Keratinocyte (primary cell): Measurements from ENCODE around the gene CGNL1. TPM values are rescaled to one million over a fixed set of nuclear protein-coding genes. Genes with fewer than 3 reads are reported as not detected.

ENCODE experiments used
- DNase-seq: peaks from one replicate; pipeline ENCODE4 v3.0.0-alpha.2; 2011; ENCODE audit warnings: low read depth, missing footprints, low spot score
- FAIRE-seq: peaks from 2 replicates; lab custom pipeline; 2011; peaks lifted over from hg19 to GRCh38; lab: Jason Lieb, UNC
- H2AFZ ChIP-seq: 2 replicates; pipeline ENCODE4 v1.6.0; 2012; ENCODE audit warnings: low read length, control low read depth, inconsistent platforms; ENCODE audit not compliant: control insufficient read depth
- H3K27ac ChIP-seq: 2 replicates; pipeline ENCODE4 v1.5.1; 2011; ENCODE audit warnings: low read length; ENCODE audit not compliant: control insufficient read depth, insufficient read depth
- H3K27me3 ChIP-seq: 3 replicates; pipeline ENCODE4 v1.6.0; 2011; ENCODE audit warnings: low read length; ENCODE audit not compliant: control insufficient read depth, insufficient read depth; ENCODE audit errors: extremely low read depth
- H3K36me3 ChIP-seq, 2 experiments: 2 replicates in 1 of 2; 3 replicates in 1 of 2; pipeline ENCODE4 v1.5.1; 2011; ENCODE audit warnings: low read length in 2 of 2, mild to moderate bottlenecking in 1 of 2; ENCODE audit not compliant: control insufficient read depth in 2 of 2, insufficient read depth in 2 of 2; ENCODE audit errors: extremely low read depth in 1 of 2
- H3K4me1 ChIP-seq: 3 replicates; pipeline ENCODE4 v1.5.1; 2011; ENCODE audit warnings: low read length; ENCODE audit not compliant: control insufficient read depth, insufficient read depth; ENCODE audit errors: extremely low read depth
- H3K4me2 ChIP-seq: 3 replicates; pipeline ENCODE4 v1.6.0; 2011; ENCODE audit warnings: low read depth, low read length; ENCODE audit not compliant: control insufficient read depth, insufficient read depth; ENCODE audit errors: extremely low read depth
- H3K4me3 ChIP-seq, 3 experiments: fragments of 200-600 bp in 1 of 3; sonication (generic) in 1 of 3; 2 replicates in 2 of 3; 3 replicates in 1 of 3; pipeline ENCODE4 v1.5.1; 2011 to 2016; ENCODE audit warnings: low read length in 3 of 3, mild to moderate bottlenecking in 3 of 3, control low read depth in 2 of 3, inconsistent platforms in 1 of 3, low read depth in 1 of 3, mixed read lengths in 1 of 3, mixed run types in 1 of 3, moderate library complexity in 1 of 3; ENCODE audit not compliant: control insufficient read depth in 2 of 3, insufficient read depth in 2 of 3; ENCODE audit errors: extremely low read depth in 1 of 3
- H3K79me2 ChIP-seq: 2 replicates; pipeline ENCODE4 v1.6.0; 2012; ENCODE audit warnings: low read length; ENCODE audit not compliant: control insufficient read depth, insufficient read depth
- H3K9ac ChIP-seq: 3 replicates; pipeline ENCODE4 v1.6.0; 2011; ENCODE audit warnings: low read length; ENCODE audit not compliant: control insufficient read depth, insufficient read depth; ENCODE audit errors: extremely low read depth
- H3K9me1 ChIP-seq: 3 replicates; pipeline ENCODE4 v1.6.0; 2011; ENCODE audit warnings: low read length; ENCODE audit not compliant: control insufficient read depth, insufficient read depth; ENCODE audit errors: extremely low read depth
- H3K9me3 ChIP-seq: 2 replicates; pipeline ENCODE4 v1.5.1; 2012; ENCODE audit warnings: low read depth, low read length; ENCODE audit not compliant: control insufficient read depth
- H4K20me1 ChIP-seq: 3 replicates; pipeline ENCODE4 v1.6.0; 2011; ENCODE audit warnings: low read length; ENCODE audit not compliant: control insufficient read depth, insufficient read depth; ENCODE audit errors: extremely low read depth
- EZH2 ChIP-seq: IDR thresholded peaks from one replicate; pipeline ENCODE4 v1.6.1; 2012; ENCODE audit warnings: inconsistent platforms, mild to moderate bottlenecking, low read length, moderate library complexity
- dilution Hi-C: fragments of 300-500 bp; cut with MboI; formaldehyde crosslinking; loops from one replicate; pipeline ENCODE4 v1.7.0; 2020; ENCODE audit warnings: low sequenced_read_pairs; ENCODE audit not compliant: extremely low pct_ligation_motif_present
- polyA plus RNA-seq, 5 experiments: library from polyadenylated mRNA; depleted of rRNA in 3 of 5; stranded (reverse) in 3 of 5; stranded (forward) in 1 of 5; unstranded in 1 of 5; fragments of >200 nt; gene quantifications; 1 replicate in 1 of 5; 2 replicates in 3 of 5; 3 replicates in 1 of 5; pipeline versions ENCODE4 v1.2.1 to v1.2.3, GENCODE V29; 2011 to 2012; ENCODE audit warnings: missing spikeins in 2 of 5, low read depth in 1 of 5, low replicate concordance in 1 of 5
- TF ChIP-seq, protein P1 (sequence below), 3 experiments: IDR thresholded peaks in 1 of 3; conservative IDR thresholded peaks in 1 of 3; optimal IDR thresholded peaks in 1 of 3; 2 replicates in 2 of 3; 3 replicates in 1 of 3; pipeline versions ENCODE3 to v1.5.1; 2011; ENCODE audit warnings: low read length in 3 of 3, mild to moderate bottlenecking in 3 of 3, moderate library complexity in 2 of 3, control low read depth in 1 of 3, inconsistent platforms in 1 of 3; ENCODE audit not compliant: insufficient read depth in 2 of 3; ENCODE audit errors: extremely low read depth in 1 of 3

Gene CGNL1
- polyA plus RNA-seq, 1 donor (not counting 4 experiments of a cell fraction or from before 2014, with no cell fraction given): 0.05 TPM

DNA sequence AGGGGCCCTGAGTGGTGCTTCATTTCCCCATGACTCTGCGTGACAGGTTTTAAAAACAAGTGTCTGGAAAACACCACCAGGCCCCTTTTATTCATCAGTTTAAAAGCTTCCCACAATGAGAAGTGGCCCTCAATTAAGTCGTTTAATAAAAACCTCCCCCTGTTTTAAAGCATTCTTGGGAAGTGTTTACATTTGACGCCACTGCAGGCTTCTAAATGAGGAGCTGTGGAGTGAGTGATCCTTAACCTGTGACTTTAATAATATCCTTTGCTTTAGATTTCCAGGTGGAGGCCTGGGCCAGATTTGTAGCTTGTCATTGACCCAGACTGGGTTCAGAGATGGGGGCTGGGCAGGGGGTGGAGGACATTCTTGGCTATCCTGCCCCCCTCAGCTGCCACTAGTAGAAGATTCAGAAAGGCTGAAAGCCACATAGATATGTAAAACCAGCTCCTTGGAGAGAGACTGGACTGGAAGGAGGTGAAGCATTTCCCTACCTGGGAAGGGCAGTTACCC, 11.3 kb downstream of the CGNL1 start:
- FAIRE-seq (no peak), DNase-seq (no peak)
- dilution Hi-C loops: no loop called here
- Histone ChIP-seq H4K20me1 (no peaks in the 10 kb centered on the region), H3K9ac (no peak overlapping the region), H3K79me2 (no peaks in the 10 kb centered on the region), H2AFZ (no peak overlapping the region), H3K4me1 (no peaks in the 10 kb centered on the region), H3K4me3 (no peak overlapping the region), H3K4me2 (no peak overlapping the region), H3K27ac (no peak overlapping the region), H3K36me3 (no peaks in the 10 kb centered on the region), H3K27me3 (no peaks in the 10 kb centered on the region), H3K9me1 (no peaks in the 10 kb centered on the region), H3K9me3 (no peaks in the 10 kb centered on the region)
- TF ChIP-seq EZH2: no peak
- TF ChIP-seq, protein P1, sequence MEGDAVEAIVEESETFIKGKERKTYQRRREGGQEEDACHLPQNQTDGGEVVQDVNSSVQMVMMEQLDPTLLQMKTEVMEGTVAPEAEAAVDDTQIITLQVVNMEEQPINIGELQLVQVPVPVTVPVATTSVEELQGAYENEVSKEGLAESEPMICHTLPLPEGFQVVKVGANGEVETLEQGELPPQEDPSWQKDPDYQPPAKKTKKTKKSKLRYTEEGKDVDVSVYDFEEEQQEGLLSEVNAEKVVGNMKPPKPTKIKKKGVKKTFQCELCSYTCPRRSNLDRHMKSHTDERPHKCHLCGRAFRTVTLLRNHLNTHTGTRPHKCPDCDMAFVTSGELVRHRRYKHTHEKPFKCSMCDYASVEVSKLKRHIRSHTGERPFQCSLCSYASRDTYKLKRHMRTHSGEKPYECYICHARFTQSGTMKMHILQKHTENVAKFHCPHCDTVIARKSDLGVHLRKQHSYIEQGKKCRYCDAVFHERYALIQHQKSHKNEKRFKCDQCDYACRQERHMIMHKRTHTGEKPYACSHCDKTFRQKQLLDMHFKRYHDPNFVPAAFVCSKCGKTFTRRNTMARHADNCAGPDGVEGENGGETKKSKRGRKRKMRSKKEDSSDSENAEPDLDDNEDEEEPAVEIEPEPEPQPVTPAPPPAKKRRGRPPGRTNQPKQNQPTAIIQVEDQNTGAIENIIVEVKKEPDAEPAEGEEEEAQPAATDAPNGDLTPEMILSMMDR (optimal IDR thresholded peaks at IDR 0.05 in 1 of 3, IDR thresholded peaks at IDR 0.05 in 1 of 3, conservative IDR thresholded peaks at IDR 0.05 in 1 of 3; ENCODE audit: extremely low read depth in 1 of 3, insufficient read depth in 2 of 3, low read length in 3 of 3): no peak

- Histone ChIP-seq H3K9me1 (no peaks in the 10 kb centered on the region), H3K79me2 (no peaks in the 10 kb centered on the region), H3K27me3 (no peaks in the 10 kb centered on the region), H3K4me3 (no peak overlapping the region), H4K20me1 (no peaks in the 10 kb centered on the region), H3K4me1 (no peaks in the 10 kb centered on the region), H3K36me3 (no peaks in the 10 kb centered on the region), H2AFZ (no peak overlapping the region), H3K9ac (no peak overlapping the region), H3K4me2 (no peak overlapping the region), H3K27ac (no peak overlapping the region), H3K9me3 (no peaks in the 10 kb centered on the region)
- TF ChIP-seq, protein P1 (optimal IDR thresholded peaks at IDR 0.05 in 1 of 3, IDR thresholded peaks at IDR 0.05 in 1 of 3, conservative IDR thresholded peaks at IDR 0.05 in 1 of 3; ENCODE audit: extremely low read depth in 1 of 3, insufficient read depth in 2 of 3, low read length in 3 of 3): no peak
- no peak for TF ChIP-seq EZH2
- DNase-seq (no peak), FAIRE-seq (no peak)
- dilution Hi-C loops: no loop called here
Observed at GRCh38 chr15:57388464-57388863, 12.2 kb downstream of the CGNL1 start.
